Breast epithelium (tissue), 4 donors: ENCODE data around the gene RIPOR3. TPM values are rescaled to one million over a fixed set of nuclear protein-coding genes. Genes with fewer than 3 reads are reported as not detected.
"Not testable (repeated sequence)": the region's sequence is repeated elsewhere in the genome, so short reads cannot be mapped to it uniquely, and the experiment has no call there.

Source experiments
- DNase-seq, 2 donors: peaks; one replicate each; pipeline ENCODE4 v3.0.0-alpha.2; 2019; ENCODE audit warnings: low spot score in 2 of 2
- H3K27ac ChIP-seq, 2 donors: fragments of 200-600 bp; sonication (generic) in 1 of 2; one replicate each; pipeline ENCODE4 v1.5.1; 2016 to 2019; ENCODE audit warnings: mild to moderate bottlenecking in 1 of 2
- H3K27me3 ChIP-seq, 2 donors: fragments of 200-600 bp; sonication (generic) in 1 of 2; one replicate each; pipeline versions ENCODE4 v1.5.1 to v1.6.0; 2017 to 2019; ENCODE audit warnings: control low read depth in 1 of 2, mild to moderate bottlenecking in 1 of 2
- H3K36me3 ChIP-seq: fragments of 200-600 bp; one replicate; pipeline ENCODE4 v1.5.1; 2019
- H3K4me1 ChIP-seq, 2 donors: fragments of 200-600 bp; sonication (generic); one replicate each; pipeline ENCODE4 v1.5.1; 2016 to 2019; ENCODE audit warnings: control low read depth in 1 of 2
- H3K4me3 ChIP-seq, 3 donors: fragments of 200-600 bp; sonication (generic); 1 replicate in 2 of 3; 2 replicates in 1 of 3; pipeline ENCODE4 v1.5.1; 2016 to 2019; ENCODE audit warnings: mild to moderate bottlenecking in 3 of 3, moderate library complexity in 2 of 3
- H3K9me3 ChIP-seq, 2 donors: fragments of 200-600 bp; sonication (generic) in 1 of 2; one replicate each; pipeline ENCODE4 v1.5.1; 2016 to 2019; ENCODE audit warnings: control low read depth in 1 of 2
- POLR2A ChIP-seq: fragments of 450-650 bp; IDR thresholded peaks from one replicate; pipeline ENCODE4 v1.6.1; 2016; ENCODE audit warnings: antibody characterized with exemption, mild to moderate bottlenecking, moderate library complexity
- POLR2AphosphoS5 ChIP-seq, 3 donors: sonication (generic); formaldehyde crosslinking; IDR thresholded peaks; one replicate each; pipeline ENCODE4 v1.6.1; 2017; ENCODE audit warnings: antibody characterized with exemption in 3 of 3
- intact Hi-C: fragments of 100-400 bp; cut with DNase I; formaldehyde crosslinking; loops from one replicate; pipeline ENCODE4 v1.15.1; 2023; ENCODE audit warnings: low total_unique reads
- total RNA-seq, 3 donors: library from RNA; depleted of rRNA; stranded (reverse); fragments of >200 nt; gene quantifications; one replicate each; pipeline ENCODE4 v1.1.0, GENCODE V29; 2016
- TF ChIP-seq, protein P1 (sequence below), 3 donors: fragments of 450-650 bp; IDR thresholded peaks; one replicate each; pipeline ENCODE4 v1.5.1; 2016 to 2017; ENCODE audit warnings: antibody characterized with exemption in 3 of 3, mild to moderate bottlenecking in 3 of 3, moderate library complexity in 3 of 3

RIPOR3 gene
- total RNA-seq, 3 donors from 2014 or later: 4.5 to 35.5 (median 26.9) TPM

GRCh38 chr20:50708845-50709635 is 17.7 kb upstream of the RIPOR3 start:
- no peak for DNase-seq
- no peaks in the 10 kb centered on the region for H3K36me3 ChIP-seq
- no peak overlapping the region for H3K4me3 ChIP-seq
- no peaks in the 10 kb centered on the region for H3K27me3 ChIP-seq
- intact Hi-C loops: no loop called here
- no peak overlapping the region for H3K27ac ChIP-seq
- TF ChIP-seq, protein P1, sequence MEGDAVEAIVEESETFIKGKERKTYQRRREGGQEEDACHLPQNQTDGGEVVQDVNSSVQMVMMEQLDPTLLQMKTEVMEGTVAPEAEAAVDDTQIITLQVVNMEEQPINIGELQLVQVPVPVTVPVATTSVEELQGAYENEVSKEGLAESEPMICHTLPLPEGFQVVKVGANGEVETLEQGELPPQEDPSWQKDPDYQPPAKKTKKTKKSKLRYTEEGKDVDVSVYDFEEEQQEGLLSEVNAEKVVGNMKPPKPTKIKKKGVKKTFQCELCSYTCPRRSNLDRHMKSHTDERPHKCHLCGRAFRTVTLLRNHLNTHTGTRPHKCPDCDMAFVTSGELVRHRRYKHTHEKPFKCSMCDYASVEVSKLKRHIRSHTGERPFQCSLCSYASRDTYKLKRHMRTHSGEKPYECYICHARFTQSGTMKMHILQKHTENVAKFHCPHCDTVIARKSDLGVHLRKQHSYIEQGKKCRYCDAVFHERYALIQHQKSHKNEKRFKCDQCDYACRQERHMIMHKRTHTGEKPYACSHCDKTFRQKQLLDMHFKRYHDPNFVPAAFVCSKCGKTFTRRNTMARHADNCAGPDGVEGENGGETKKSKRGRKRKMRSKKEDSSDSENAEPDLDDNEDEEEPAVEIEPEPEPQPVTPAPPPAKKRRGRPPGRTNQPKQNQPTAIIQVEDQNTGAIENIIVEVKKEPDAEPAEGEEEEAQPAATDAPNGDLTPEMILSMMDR (IDR thresholded peaks at IDR 0.05): no peak
- no peak for TF ChIP-seq POLR2AphosphoS5 (IDR thresholded peaks at IDR 0.05)
- no peaks in the 10 kb centered on the region for H3K4me1 ChIP-seq
- no peaks in the 10 kb centered on the region for H3K9me3 ChIP-seq

DNA sequence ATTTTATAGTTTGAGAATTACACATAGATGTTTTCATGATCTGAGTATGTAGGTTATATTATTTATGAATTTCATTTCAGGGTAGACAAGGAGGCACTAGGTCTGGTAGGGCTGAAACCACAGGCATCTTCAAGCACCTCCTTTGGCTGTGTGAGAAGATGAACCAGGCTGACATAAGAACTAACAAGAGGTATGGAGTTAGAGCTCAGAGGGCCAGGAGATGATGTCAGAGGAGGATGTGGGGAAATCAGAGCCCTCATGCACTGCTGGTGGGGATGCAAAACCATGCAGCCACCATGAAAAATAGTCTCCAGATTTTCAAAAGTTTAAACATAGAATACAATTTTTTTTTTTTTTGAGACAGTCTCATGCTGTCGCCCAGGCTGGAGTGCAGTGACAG is 13.6 kb upstream of the RIPOR3 start:
- DNase-seq: no peak
- Histone ChIP-seq H3K4me1 (no peaks in the 10 kb centered on the region), H3K36me3 (no peaks in the 10 kb centered on the region)

GRCh38 chr20:50704514-50704913 is 13.2 kb upstream of the RIPOR3 start:
- no peak for DNase-seq
- Histone ChIP-seq H3K27ac (no peak overlapping the region), H3K4me1 (no peaks in the 10 kb centered on the region), H3K27me3 (no peaks in the 10 kb centered on the region), H3K36me3 (no peaks in the 10 kb centered on the region), H3K4me3 (no peak overlapping the region), H3K9me3 (no peaks in the 10 kb centered on the region)
- intact Hi-C loops: no loop called here
- TF ChIP-seq, protein P1 (IDR thresholded peaks at IDR 0.05): no peak
- TF ChIP-seq POLR2AphosphoS5 (IDR thresholded peaks at IDR 0.05) (no peak), POLR2A (no peak)

More for the DNA sequence above, 13.6 kb upstream of the RIPOR3 start:
- no peak for TF ChIP-seq POLR2A
- Histone ChIP-seq H3K27ac (no peak overlapping the region), H3K4me3 (no peak overlapping the region), H3K27me3 (no peaks in the 10 kb centered on the region), H3K9me3 (no peaks in the 10 kb centered on the region)
- intact Hi-C loops: no loop called here

GRCh38 chr20:50703651-50704438 is 12.5 kb upstream of the RIPOR3 start:
- H3K27ac ChIP-seq, H3K9me3 ChIP-seq, H3K4me1 ChIP-seq, H3K27me3 ChIP-seq, DNase-seq, H3K36me3 ChIP-seq, H3K4me3 ChIP-seq, intact Hi-C loops: not testable (repeated sequence)

- TF ChIP-seq, protein P1 (IDR thresholded peaks at IDR 0.05): no peak
- TF ChIP-seq POLR2A (no peak), POLR2AphosphoS5 (IDR thresholded peaks at IDR 0.05) (no peak)
- intact Hi-C loops: no loop called here
- H3K4me3 ChIP-seq: no peak overlapping the region
- no peaks in the 10 kb centered on the region for H3K4me1 ChIP-seq
- no peak overlapping the region for H3K27ac ChIP-seq
- H3K9me3 ChIP-seq: no peaks in the 10 kb centered on the region
- no peaks in the 10 kb centered on the region for H3K36me3 ChIP-seq
- DNase-seq: no peak
- H3K27me3 ChIP-seq: no peaks in the 10 kb centered on the region
Measured at GRCh38 chr20:50701041-50701963, 10.0 kb upstream of the RIPOR3 start.
